ENCODE measurements around the gene PGGT1B. TPM values are rescaled to one million over a fixed set of nuclear protein-coding genes. Genes with fewer than 3 reads are reported as not detected.
A peak's percentile ranks its signal among the peaks of the same experiment; 100 is the strongest.

PGGT1B gene
- total RNA-seq = 10 to 100 TPM; 39.3 to 44.9 TPM
- 34.7 to 53.0 reads per million in 2 donors for total RNA-seq

- Mint-ChIP-seq H3K27ac (peak within 1 kb of the TSS; percentile 88), H3K4me3 (peak within 1 kb of the TSS; percentile 99), H3K27me3 (no peaks in the 10 kb centered on the region), H3K36me3 (ENCODE audit: low read depth) (peaks cover 8% of the 10 kb centered on the region), H3K4me1 (peaks cover 24% of the 10 kb centered on the region)
- H3K9me3 ChIP-seq (ENCODE audit: control insufficient read depth, low read length, poor library complexity, severe bottlenecking) = no peaks in the 10 kb centered on the region
- DNase-seq (peak; percentile 43 to 50 (median 49)), ATAC-seq (peak; percentile 97)
Measured at GRCh38 chr5:115262321-115263077, at the start of gene PGGT1B. TSS of gene PGGT1B (minus strand) at chr5:115262877. CDS start at chr5:115262851, 26 bp downstream.

GRCh38 chr5:115309751-115310370 lies 47.2 kb upstream of the PGGT1B start:
- DNase-seq (no peak), ATAC-seq (peak; percentile 61)
- no peak overlapping the region for H3K27ac Mint-ChIP-seq
- no peak overlapping the region for H3K4me3 Mint-ChIP-seq
- H3K4me1 Mint-ChIP-seq = no peaks in the 10 kb centered on the region
- H3K27me3 Mint-ChIP-seq = peaks cover 37% of the 10 kb centered on the region
- no peaks in the 10 kb centered on the region for H3K36me3 Mint-ChIP-seq (ENCODE audit: low read depth)
- no peaks in the 10 kb centered on the region for H3K9me3 ChIP-seq (ENCODE audit: control insufficient read depth, low read length, poor library complexity, severe bottlenecking)

- no peak overlapping the region for H3K27ac Mint-ChIP-seq
- H3K4me3 Mint-ChIP-seq = no peak overlapping the region
- no peaks in the 10 kb centered on the region for H3K9me3 ChIP-seq (ENCODE audit: control insufficient read depth, low read length, poor library complexity, severe bottlenecking)
- no peaks in the 10 kb centered on the region for H3K36me3 Mint-ChIP-seq (ENCODE audit: low read depth)
- H3K4me1 Mint-ChIP-seq = no peaks in the 10 kb centered on the region
- no peak for ATAC-seq
- peaks cover 41% of the 10 kb centered on the region for H3K27me3 Mint-ChIP-seq
- no peak for DNase-seq
Measured at GRCh38 chr5:115308815-115309214, 46.1 kb upstream of the PGGT1B start.

GRCh38 chr5:115306011-115306536 lies 43.4 kb upstream of the PGGT1B start:
- peaks cover 43% of the 10 kb centered on the region for H3K27me3 Mint-ChIP-seq
- H3K36me3 Mint-ChIP-seq (ENCODE audit: low read depth) = no peaks in the 10 kb centered on the region
- H3K9me3 ChIP-seq (ENCODE audit: control insufficient read depth, low read length, poor library complexity, severe bottlenecking) = no peaks in the 10 kb centered on the region
- ATAC-seq = no peak
- no peaks in the 10 kb centered on the region for H3K4me1 Mint-ChIP-seq
- DNase-seq = no peak
- no peak overlapping the region for H3K4me3 Mint-ChIP-seq
- no peak overlapping the region for H3K27ac Mint-ChIP-seq

- no peaks in the 10 kb centered on the region for H3K36me3 Mint-ChIP-seq (ENCODE audit: low read depth)
- H3K27me3 Mint-ChIP-seq = peaks cover 36% of the 10 kb centered on the region
- H3K9me3 ChIP-seq (ENCODE audit: control insufficient read depth, low read length, poor library complexity, severe bottlenecking) = no peaks in the 10 kb centered on the region
- no peaks in the 10 kb centered on the region for H3K4me1 Mint-ChIP-seq
- ATAC-seq (no peak), DNase-seq (no peak)
- H3K27ac Mint-ChIP-seq = no peak overlapping the region
- H3K4me3 Mint-ChIP-seq = no peak overlapping the region
Measured at GRCh38 chr5:115304496-115304895, 41.8 kb upstream of the PGGT1B start.

- no peak overlapping the region for H3K4me3 Mint-ChIP-seq
- H3K27me3 Mint-ChIP-seq = peaks cover 15% of the 10 kb centered on the region
- peaks cover 16% of the 10 kb centered on the region for H3K4me1 Mint-ChIP-seq
- no peaks in the 10 kb centered on the region for H3K9me3 ChIP-seq (ENCODE audit: control insufficient read depth, low read length, poor library complexity, severe bottlenecking)
- ATAC-seq (no peak), DNase-seq (no peak)
- no peaks in the 10 kb centered on the region for H3K36me3 Mint-ChIP-seq (ENCODE audit: low read depth)
- peak overlapping the region; percentile 10 for H3K27ac Mint-ChIP-seq
Measured at GRCh38 chr5:115298811-115299210, 36.1 kb upstream of the PGGT1B start.

- H3K4me1 Mint-ChIP-seq = peaks cover 18% of the 10 kb centered on the region
- H3K4me3 Mint-ChIP-seq = peak overlapping the region; percentile 45
- peaks cover 4% of the 10 kb centered on the region for H3K9me3 ChIP-seq (ENCODE audit: control insufficient read depth, low read length, poor library complexity, severe bottlenecking)
- no peaks in the 10 kb centered on the region for H3K36me3 Mint-ChIP-seq (ENCODE audit: low read depth)
- DNase-seq = no peak
- ATAC-seq = no peak
- H3K27me3 Mint-ChIP-seq = no peaks in the 10 kb centered on the region
- H3K27ac Mint-ChIP-seq = no peak overlapping the region
Measured at GRCh38 chr5:115297031-115297430, 34.4 kb upstream of the PGGT1B start.

- H3K36me3 Mint-ChIP-seq (ENCODE audit: low read depth) = no peaks in the 10 kb centered on the region
- H3K4me3 Mint-ChIP-seq = peak within 1 kb of the TSS; percentile 91
- H3K4me1 Mint-ChIP-seq = peaks cover 18% of the 10 kb centered on the region
- H3K27ac Mint-ChIP-seq = peak within 1 kb of the TSS; percentile 10
- peak; percentile 41 to 76 (median 71) for DNase-seq
- peak; percentile 79 for ATAC-seq
- H3K27me3 Mint-ChIP-seq = no peaks in the 10 kb centered on the region
- peaks cover 4% of the 10 kb centered on the region for H3K9me3 ChIP-seq (ENCODE audit: control insufficient read depth, low read length, poor library complexity, severe bottlenecking)
Measured at GRCh38 chr5:115296124-115297022, 33.7 kb upstream of the PGGT1B start, which contains the start of gene CCDC112. TSS of gene CCDC112 (minus strand) at chr5:115296654. CDS start at chr5:115296543, 111 bp downstream.

- DNase-seq = no peak
- no peak overlapping the region for H3K27ac Mint-ChIP-seq
- peaks cover 18% of the 10 kb centered on the region for H3K4me1 Mint-ChIP-seq
- no peaks in the 10 kb centered on the region for H3K27me3 Mint-ChIP-seq
- H3K4me3 Mint-ChIP-seq = peak overlapping the region; percentile 91
- ATAC-seq = peak; percentile 12
- H3K9me3 ChIP-seq (ENCODE audit: control insufficient read depth, low read length, poor library complexity, severe bottlenecking) = peaks cover 4% of the 10 kb centered on the region
- no peaks in the 10 kb centered on the region for H3K36me3 Mint-ChIP-seq (ENCODE audit: low read depth)
Measured at GRCh38 chr5:115295777-115296123, 33.1 kb upstream of the PGGT1B start.

GRCh38 chr5:115291397-115291796 lies 28.7 kb upstream of the PGGT1B start:
- peaks cover 4% of the 10 kb centered on the region for H3K9me3 ChIP-seq (ENCODE audit: control insufficient read depth, low read length, poor library complexity, severe bottlenecking)
- Mint-ChIP-seq H3K36me3 (ENCODE audit: low read depth) (no peaks in the 10 kb centered on the region), H3K27me3 (peaks cover 8% of the 10 kb centered on the region), H3K27ac (no peak overlapping the region), H3K4me3 (no peak overlapping the region), H3K4me1 (peaks cover 17% of the 10 kb centered on the region)
- DNase-seq (no peak), ATAC-seq (no peak)

GRCh38 chr5:115289104-115289503 lies 26.4 kb upstream of the PGGT1B start:
- peaks cover 4% of the 10 kb centered on the region for H3K9me3 ChIP-seq (ENCODE audit: control insufficient read depth, low read length, poor library complexity, severe bottlenecking)
- no peak for DNase-seq
- peaks cover 5% of the 10 kb centered on the region for H3K36me3 Mint-ChIP-seq (ENCODE audit: low read depth)
- peaks cover 14% of the 10 kb centered on the region for H3K27me3 Mint-ChIP-seq
- no peak overlapping the region for H3K4me3 Mint-ChIP-seq
- H3K4me1 Mint-ChIP-seq = peaks cover 21% of the 10 kb centered on the region
- no peak overlapping the region for H3K27ac Mint-ChIP-seq
- ATAC-seq = no peak

- ATAC-seq (no peak), DNase-seq (no peak)
- H3K9me3 ChIP-seq (ENCODE audit: control insufficient read depth, low read length, poor library complexity, severe bottlenecking) = no peaks in the 10 kb centered on the region
- no peak overlapping the region for H3K4me3 Mint-ChIP-seq
- H3K4me1 Mint-ChIP-seq = peaks cover 14% of the 10 kb centered on the region
- peaks cover 5% of the 10 kb centered on the region for H3K36me3 Mint-ChIP-seq (ENCODE audit: low read depth)
- no peak overlapping the region for H3K27ac Mint-ChIP-seq
- peaks cover 5% of the 10 kb centered on the region for H3K27me3 Mint-ChIP-seq
Measured at GRCh38 chr5:115284021-115284420, 21.3 kb upstream of the PGGT1B start.

- Mint-ChIP-seq H3K27ac (no peak overlapping the region), H3K27me3 (peaks cover 5% of the 10 kb centered on the region), H3K4me1 (peaks cover 13% of the 10 kb centered on the region), H3K4me3 (no peak overlapping the region), H3K36me3 (ENCODE audit: low read depth) (peaks cover 5% of the 10 kb centered on the region)
- ATAC-seq (no peak), DNase-seq (no peak)
- H3K9me3 ChIP-seq (ENCODE audit: control insufficient read depth, low read length, poor library complexity, severe bottlenecking) = no peaks in the 10 kb centered on the region
Measured at GRCh38 chr5:115282131-115282530, 19.5 kb upstream of the PGGT1B start.
